ENCODE results near the gene ZMYND11. TPM values are rescaled to one million over a fixed set of nuclear protein-coding genes. Genes with fewer than 3 reads are reported as not detected.

ZMYND11 gene
- polyA plus RNA-seq, 1 of the 3 experiments (the other 2 are of a cell fraction) = 33.1 TPM

- H3K79me2 ChIP-seq (ENCODE audit: insufficient read depth) = no peaks in the 10 kb centered on the region
- no peaks in the 10 kb centered on the region for H3F3A ChIP-seq (replicated peaks; ENCODE audit: insufficient read depth)
- H3K27ac ChIP-seq (ENCODE audit: low read depth in 2 of 2, low read length in 1 of 2) = no peak overlapping the region
- H3K36me3 ChIP-seq (replicated peaks in 1 of 2; ENCODE audit: control insufficient read depth in 1 of 2, insufficient read depth in 2 of 2, low read length in 1 of 2) = no peaks in the 10 kb centered on the region
- H3K9me3 ChIP-seq = no peaks in the 10 kb centered on the region
- TF ChIP-seq RAD21 (IDR thresholded peaks at IDR 0.05; ENCODE audit: low read length) (no peak), EZH2phosphoT487 (IDR thresholded peaks at IDR 0.05; ENCODE audit: borderline replicate concordance, low read depth) (no peak), GABPA (IDR thresholded peaks at IDR 0.05; ENCODE audit: low read depth) (no peak), FOXM1 (IDR thresholded peaks at IDR 0.05; ENCODE audit: low read depth) (no peak), MXI1 (IDR thresholded peaks at IDR 0.05; ENCODE audit: low read depth, low read length) (no peak), USF2 (IDR thresholded peaks at IDR 0.05; ENCODE audit: borderline replicate concordance, low read depth, low read length) (no peak), POLR2AphosphoS5 (IDR thresholded peaks at IDR 0.05; ENCODE audit: low read depth, low read length) (no peak), SMC3 (IDR thresholded peaks at IDR 0.05; ENCODE audit: low read depth, low read length) (no peak)
- H2AFZ ChIP-seq (ENCODE audit: low read depth) = no peak overlapping the region
- ChIA-PET CTCF (interaction anchor here (0.9 to 5.5 kb wide), 2 partner anchors 13 to 15 kb away, joined by 4 to 23 read pairs; no protein-coding TSS in a partner anchor), POLR2A (no interaction called here)
- H3K4me1 ChIP-seq (ENCODE audit: control insufficient read depth in 1 of 2, insufficient read depth in 2 of 2, low read depth in 1 of 2, low read length in 1 of 2) = peaks cover 0 to 12% of the 10 kb centered on the region in 2 experiments; a peak in 1 of 4 replicates
- H3K4me2 ChIP-seq = no peak overlapping the region
- H3K9ac ChIP-seq = no peak overlapping the region
- H3K9me2 ChIP-seq = no peaks in the 10 kb centered on the region
- 52% methylated on average over 2 of the region's 2 CpGs for WGBS (ENCODE audit: low lambda C conversion rate)
- DNase-seq = no peak
- H3K27me3 ChIP-seq (ENCODE audit: insufficient read depth) = no peaks in the 10 kb centered on the region; the same call in 1 of the 2 replicates
- H4K20me1 ChIP-seq (ENCODE audit: insufficient read depth) = no peaks in the 10 kb centered on the region
- H3K4me3 ChIP-seq (ENCODE audit: low read depth in 2 of 2, low read length in 1 of 2) = no peak overlapping the region
Observed at GRCh38 chr10:89248-89647, 46.0 kb upstream of the ZMYND11 start.

- Histone ChIP-seq H3K4me2 (no peak overlapping the region), H3K9me3 (peaks cover 4% of the 10 kb centered on the region), H3K27ac (ENCODE audit: low read depth in 2 of 2, low read length in 1 of 2) (no peak overlapping the region), H3K9ac (no peak overlapping the region), H3K27me3 (ENCODE audit: insufficient read depth) (no peaks in the 10 kb centered on the region; the same call in 1 of the 2 replicates), H3F3A (replicated peaks; ENCODE audit: insufficient read depth) (no peaks in the 10 kb centered on the region), H3K4me3 (ENCODE audit: low read depth in 2 of 2, low read length in 1 of 2) (no peak overlapping the region), H3K9me2 (no peaks in the 10 kb centered on the region), H2AFZ (ENCODE audit: low read depth) (no peak overlapping the region), H3K4me1 (ENCODE audit: control insufficient read depth in 1 of 2, insufficient read depth in 2 of 2, low read depth in 1 of 2, low read length in 1 of 2) (peaks cover 0 to 12% of the 10 kb centered on the region in 2 experiments; a peak in 1 of 4 replicates), H4K20me1 (ENCODE audit: insufficient read depth) (no peaks in the 10 kb centered on the region), H3K79me2 (ENCODE audit: insufficient read depth) (no peaks in the 10 kb centered on the region), H3K36me3 (replicated peaks in 1 of 2; ENCODE audit: control insufficient read depth in 1 of 2, insufficient read depth in 2 of 2, low read length in 1 of 2) (no peaks in the 10 kb centered on the region)
- TF ChIP-seq PBX3 (IDR thresholded peaks at IDR 0.05) (no peak), ZBTB33 (IDR thresholded peaks at IDR 0.05; ENCODE audit: borderline replicate concordance, low read depth) (no peak), RFX5 (IDR thresholded peaks at IDR 0.05; ENCODE audit: low read length) (no peak), GABPA (IDR thresholded peaks at IDR 0.05; ENCODE audit: low read depth) (no peak), EP300 (IDR thresholded peaks at IDR 0.05; ENCODE audit: borderline replicate concordance in 1 of 2, low read depth in 1 of 2, low read length in 1 of 2) (no peak)
- ChIA-PET CTCF (no interaction called here), POLR2A (no interaction called here)
- 60% methylated on average over 1 of the region's 1 CpG for WGBS (ENCODE audit: low lambda C conversion rate)
- no peak for DNase-seq
Observed at GRCh38 chr10:90161-90560, 45.1 kb upstream of the ZMYND11 start.

Data from SK-N-SH (cell line).